Lung (tissue), 12 donors: ENCODE measurements around the gene CDH23. TPM values are rescaled to one million over a fixed set of nuclear protein-coding genes. Genes with fewer than 3 reads are reported as not detected.

Experiments
- ATAC-seq: fragments of 200-7000 bp; cut with Tn5 transposase; one replicate; pipeline ENCODE4 v1.9.1; 2020; ENCODE audit warnings: moderate number of reproducible peaks; ENCODE audit not compliant: insufficient read depth, low FRiP score
- DNase-seq, 3 donors: peaks; one replicate each; pipeline ENCODE4 v3.0.0-alpha.2; 2013 to 2017
- H3K27ac ChIP-seq, 2 donors: one replicate each; pipeline ENCODE4 v1.5.1; 2013; ENCODE audit warnings: mild to moderate bottlenecking in 2 of 2, moderate library complexity in 2 of 2, control low read depth in 1 of 2, inconsistent platforms in 1 of 2, low read depth in 1 of 2, low read length in 1 of 2
- H3K27me3 ChIP-seq, 3 donors: one replicate each; pipeline ENCODE4 v1.5.1; 2013; ENCODE audit warnings: low read length in 2 of 3; ENCODE audit not compliant: control insufficient read depth in 3 of 3, insufficient read depth in 3 of 3
- H3K36me3 ChIP-seq, 4 donors: one replicate each; pipeline ENCODE4 v1.5.1; 2013; ENCODE audit warnings: low read length in 4 of 4, mild to moderate bottlenecking in 1 of 4, moderate library complexity in 1 of 4; ENCODE audit not compliant: control insufficient read depth in 4 of 4, insufficient read depth in 4 of 4
- H3K4me1 ChIP-seq, 5 donors: one replicate each; pipeline ENCODE4 v1.5.1; 2013; ENCODE audit warnings: low read length in 5 of 5, mild to moderate bottlenecking in 2 of 5, moderate library complexity in 1 of 5; ENCODE audit not compliant: control insufficient read depth in 5 of 5, insufficient read depth in 5 of 5
- H3K4me3 ChIP-seq: one replicate; pipeline ENCODE4 v1.5.1; 2013; ENCODE audit warnings: mild to moderate bottlenecking, control low read depth, moderate library complexity
- H3K9ac ChIP-seq, 2 donors: one replicate each; pipeline ENCODE4 v1.5.1; 2013; ENCODE audit warnings: low read length in 2 of 2, control low read depth in 1 of 2; ENCODE audit not compliant: insufficient read depth in 1 of 2
- H3K9me3 ChIP-seq, 4 donors: one replicate each; pipeline ENCODE4 v1.5.1; 2013; ENCODE audit warnings: low read length in 3 of 4, mild to moderate bottlenecking in 1 of 4, moderate library complexity in 1 of 4; ENCODE audit not compliant: control insufficient read depth in 4 of 4, insufficient read depth in 3 of 4
- CTCF ChIP-seq: IDR thresholded peaks from 2 replicates; pipeline ENCODE4 v1.5.1; 2012; ENCODE audit warnings: mild to moderate bottlenecking; ENCODE audit errors: control extremely low read depth, extremely low read depth
- WGBS, 2 donors: extraction: QIAGEN DNeasy Blood & Tissue Kit; methylation state at CpG; one replicate each; pipeline ENCODE4 v1.1.7; 2013; 5-methylcytosine and 5-hydroxymethylcytosine counted together
- polyA plus RNA-seq, 2 donors: library from polyadenylated mRNA; stranded (reverse); fragments of 200-250 nt; gene quantifications; one replicate each; pipeline ENCODE4 v1.2.1, GENCODE V29; 2013
- total RNA-seq, 2 donors: library from RNA; depleted of rRNA in 1 of 2; stranded (reverse); fragments of >200 nt in 1 of 2; gene quantifications; one replicate each; pipeline ENCODE4 v1.2.1, GENCODE V29; 2014 to 2021
- donor health status: control.
- donor health status: control.
- donor health status: Bipolar disorder and iron deficiency.
- donor health status: healthy.
- donor health status: DM: yes; HTN: yes; CAD: no.

The CDH23 gene
- total and polyA plus RNA-seq, 4 donors, result 4.5 to 29.5 (median 6.0) TPM

- 70 to 86% methylated on average over 3 to 4 of the region's 4 CpGs for WGBS, 2 donors
- ATAC-seq, result no peak
- Histone ChIP-seq H3K27ac (no peak overlapping the region), H3K27me3 (peaks cover 0 to 4% (median 0%) of the 10 kb centered on the region in 3 donors), H3K36me3 (no peaks in the 10 kb centered on the region), H3K9ac (no peak overlapping the region), H3K4me3 (no peak overlapping the region), H3K9me3 (no peaks in the 10 kb centered on the region), H3K4me1 (peaks cover 0 to 12% (median 0%) of the 10 kb centered on the region in 5 donors)
- no peak for DNase-seq
- no peak for TF ChIP-seq CTCF
Observed at GRCh38 chr10:71651928-71652327, 255.2 kb downstream of the CDH23 start.

- ATAC-seq (no peak), DNase-seq (no peak)
- Histone ChIP-seq H3K27ac (no peak overlapping the region), H3K9me3 (no peaks in the 10 kb centered on the region), H3K9ac (no peak overlapping the region), H3K4me3 (no peak overlapping the region), H3K36me3 (no peaks in the 10 kb centered on the region), H3K4me1 (peaks cover 0 to 10% (median 0%) of the 10 kb centered on the region in 5 donors), H3K27me3 (peaks cover 0 to 4% (median 0%) of the 10 kb centered on the region in 3 donors)
- 67 to 93% methylated on average over 1 of the region's 1 CpG for WGBS, 2 donors
- no peak for TF ChIP-seq CTCF
Observed at GRCh38 chr10:71653044-71653443, 256.3 kb downstream of the CDH23 start.

GRCh38 chr10:71656220-71656619, 259.5 kb downstream of the CDH23 start:
- peaks cover 0 to 7% (median 0%) of the 10 kb centered on the region in 5 donors for H3K4me1 ChIP-seq
- H3K36me3 ChIP-seq, result no peaks in the 10 kb centered on the region
- DNase-seq (no peak), ATAC-seq (no peak)
- no peak for TF ChIP-seq CTCF
- H3K27me3 ChIP-seq, result no peaks in the 10 kb centered on the region
- H3K9ac ChIP-seq, result no peak overlapping the region
- no peak overlapping the region for H3K27ac ChIP-seq
- no peak overlapping the region for H3K4me3 ChIP-seq
- WGBS, 2 donors, result 81 to 87% methylated on average over 7 of the region's 7 CpGs
- no peaks in the 10 kb centered on the region for H3K9me3 ChIP-seq
